ENCODE data around the gene TRIM17.

TRIM17 gene

GRCh38 chr1:228368801-228369607, 47.7 kb downstream of the TRIM17 start:
- DNase-seq: no peak

GRCh38 chr1:228367798-228368791, 48.6 kb downstream of the TRIM17 start:
- DNase-seq: no peak

- no peak for DNase-seq
Measured at GRCh38 chr1:228366866-228367741, 49.6 kb downstream of the TRIM17 start.

GRCh38 chr1:228366062-228366865, 50.4 kb downstream of the TRIM17 start:
- DNase-seq: no peak

- DNase-seq: no peak
Measured at GRCh38 chr1:228365271-228366061, 51.2 kb downstream of the TRIM17 start.

GRCh38 chr1:228364706-228365213, 51.9 kb downstream of the TRIM17 start:
- no peak for DNase-seq

GRCh38 chr1:228364068-228364705, 52.5 kb downstream of the TRIM17 start:
- no peak for DNase-seq

GRCh38 chr1:228363686-228364067, 53.0 kb downstream of the TRIM17 start:
- no peak for DNase-seq

GRCh38 chr1:228362884-228363450, 53.7 kb downstream of the TRIM17 start:
- DNase-seq: no peak

- no peak for DNase-seq
Measured at GRCh38 chr1:228362141-228362883, 54.3 kb downstream of the TRIM17 start.

GRCh38 chr1:228361314-228362140, 55.1 kb downstream of the TRIM17 start:
- no peak for DNase-seq

- no peak for DNase-seq
Measured at GRCh38 chr1:228360533-228361313, 55.9 kb downstream of the TRIM17 start.

GRCh38 chr1:228359613-228360532, 56.8 kb downstream of the TRIM17 start:
- no peak for DNase-seq

- DNase-seq: no peak
Measured at GRCh38 chr1:228358764-228359612, 57.7 kb downstream of the TRIM17 start.
